Measurements from ENCODE around the gene CDKAL1. TPM values are rescaled to one million over a fixed set of nuclear protein-coding genes. Genes with fewer than 3 reads are reported as not detected.
A peak's percentile ranks its signal among the peaks of the same experiment; 100 is the strongest.

CDKAL1 gene
- total RNA-seq, 1 experiment from 2014 or later: 11.8 TPM

DNA sequence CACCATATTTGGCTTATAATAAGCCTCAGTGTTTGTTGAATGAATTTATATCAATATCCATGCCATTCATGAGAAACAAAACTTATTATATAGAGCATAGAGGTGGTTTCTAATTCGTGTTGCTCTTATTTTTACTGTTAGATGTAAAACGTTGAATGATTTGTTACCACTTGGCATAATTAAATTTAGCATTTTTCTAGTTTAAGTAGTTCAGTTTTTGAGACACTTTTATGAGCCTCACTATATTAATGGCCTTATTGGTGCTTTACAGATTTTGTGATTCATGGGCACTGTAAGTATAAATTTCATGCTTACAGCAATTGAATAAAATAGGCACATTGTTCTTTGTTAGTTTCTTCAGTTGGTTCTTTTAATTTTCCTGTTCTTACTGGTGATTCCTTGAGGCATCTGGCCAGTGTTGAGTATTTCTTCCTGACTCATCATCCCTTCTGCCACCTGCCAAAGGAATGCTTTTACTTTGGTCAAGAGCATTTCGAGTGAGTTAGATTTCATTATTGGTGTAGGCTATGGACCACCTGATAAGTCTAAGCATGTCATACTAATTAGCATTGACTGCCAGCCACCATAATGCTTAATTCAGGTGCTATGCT lies 34.8 kb downstream of the CDKAL1 start:
- Mint-ChIP-seq H3K27ac (ENCODE audit: low read depth, unreplicated experiment) (no peak overlapping the region), H3K4me3 (ENCODE audit: unreplicated experiment) (no peak overlapping the region), H3K4me1 (ENCODE audit: insufficient read depth, unreplicated experiment) (peaks cover 14% of the 10 kb centered on the region), H3K36me3 (ENCODE audit: insufficient read depth, unreplicated experiment) (peaks cover 8% of the 10 kb centered on the region), H3K9me3 (ENCODE audit: unreplicated experiment) (no peaks in the 10 kb centered on the region), H3K27me3 (ENCODE audit: insufficient read depth, unreplicated experiment) (no peaks in the 10 kb centered on the region)
- no peak for TF ChIP-seq CTCF (IDR thresholded peaks at IDR 0.05; ENCODE audit: unreplicated experiment)
- POLR2A ChIA-PET: interaction anchor here (1.2 kb wide), 1 partner anchor 1020 kb away, joined by 4 read pairs; no protein-coding TSS in a partner anchor
- no TSS peak for BruUV-seq (replicated peaks)
- CTCF ChIA-PET: interaction anchor here (1.1 kb wide), 2 partner anchors 8 to 1023 kb away, joined by 3 to 4 read pairs; no protein-coding TSS in a partner anchor
- intact Hi-C loops (cut with micrococcal nuclease): loop anchor here (10.0 kb wide), 2 partner anchors 446 to 1366 kb away; no protein-coding TSS in a partner anchor
- DNase-seq (ENCODE audit: unreplicated experiment): peak; percentile 48

GRCh38 chr6:20571261-20571660 lies 37.0 kb downstream of the CDKAL1 start:
- peaks cover 8% of the 10 kb centered on the region for H3K36me3 Mint-ChIP-seq (ENCODE audit: insufficient read depth, unreplicated experiment)
- peaks cover 14% of the 10 kb centered on the region for H3K4me1 Mint-ChIP-seq (ENCODE audit: insufficient read depth, unreplicated experiment)
- intact Hi-C loops (cut with micrococcal nuclease): no loop called here
- no TSS peak for BruUV-seq (replicated peaks)
- H3K27ac Mint-ChIP-seq (ENCODE audit: low read depth, unreplicated experiment): no peak overlapping the region
- no peak for TF ChIP-seq CTCF (IDR thresholded peaks at IDR 0.05; ENCODE audit: unreplicated experiment)
- H3K4me3 Mint-ChIP-seq (ENCODE audit: unreplicated experiment): no peak overlapping the region
- CTCF ChIA-PET: no interaction called here
- H3K27me3 Mint-ChIP-seq (ENCODE audit: insufficient read depth, unreplicated experiment): no peaks in the 10 kb centered on the region
- POLR2A ChIA-PET: interaction anchor here (0.7 kb wide), 1 partner anchor 1018 kb away, joined by 3 read pairs; no protein-coding TSS in a partner anchor
- DNase-seq (ENCODE audit: unreplicated experiment): no peak
- H3K9me3 Mint-ChIP-seq (ENCODE audit: unreplicated experiment): no peaks in the 10 kb centered on the region

- peaks cover 8% of the 10 kb centered on the region for H3K36me3 Mint-ChIP-seq (ENCODE audit: insufficient read depth, unreplicated experiment)
Measured at GRCh38 chr6:20572288-20572687, 38.0 kb downstream of the CDKAL1 start.

More at GRCh38 chr6:20572288-20572687, 38.0 kb downstream of the CDKAL1 start:
- H3K27me3 Mint-ChIP-seq (ENCODE audit: insufficient read depth, unreplicated experiment): no peaks in the 10 kb centered on the region
- no TSS peak for BruUV-seq (replicated peaks)
- intact Hi-C loops (cut with micrococcal nuclease): no loop called here
- CTCF ChIA-PET: no interaction called here
- H3K9me3 Mint-ChIP-seq (ENCODE audit: unreplicated experiment): no peaks in the 10 kb centered on the region
- H3K4me3 Mint-ChIP-seq (ENCODE audit: unreplicated experiment): no peak overlapping the region
- no peak overlapping the region for H3K27ac Mint-ChIP-seq (ENCODE audit: low read depth, unreplicated experiment)
- no peak for TF ChIP-seq CTCF (IDR thresholded peaks at IDR 0.05; ENCODE audit: unreplicated experiment)
- H3K4me1 Mint-ChIP-seq (ENCODE audit: insufficient read depth, unreplicated experiment): peaks cover 14% of the 10 kb centered on the region
- no peak for DNase-seq (ENCODE audit: unreplicated experiment)
- POLR2A ChIA-PET: interaction anchor here (0.7 kb wide), 1 partner anchor 1017 kb away, joined by 4 read pairs; no protein-coding TSS in a partner anchor
